ENCODE results near the gene ADAT2.

The ADAT2 gene

GRCh38 chr6:143396497-143397226 is 53.8 kb downstream of the ADAT2 start:
- no peak for DNase-seq

- DNase-seq: no peak
Measured at GRCh38 chr6:143395699-143396098, 54.8 kb downstream of the ADAT2 start.

GRCh38 chr6:143394389-143394788 is 56.1 kb downstream of the ADAT2 start:
- DNase-seq: no peak

GRCh38 chr6:143390278-143390677 is 60.2 kb downstream of the ADAT2 start:
- DNase-seq: no peak

- no peak for DNase-seq
Measured at GRCh38 chr6:143385636-143386035, 64.9 kb downstream of the ADAT2 start.

- DNase-seq: no peak
Measured at GRCh38 chr6:143376861-143377260, 73.6 kb downstream of the ADAT2 start.

- DNase-seq: no peak
Measured at GRCh38 chr6:143376375-143376774, 74.1 kb downstream of the ADAT2 start.

- DNase-seq: no peak
Measured at GRCh38 chr6:143375022-143375585, 75.4 kb downstream of the ADAT2 start.

- DNase-seq: no peak
Measured at GRCh38 chr6:143374014-143374413, 76.5 kb downstream of the ADAT2 start.

All from activated CD4-positive, CD25-positive, alpha-beta regulatory T cell (primary cell).